Posterior vena cava (tissue), 2 donors: ENCODE results near the gene PHACTR1. TPM values are rescaled to one million over a fixed set of nuclear protein-coding genes. Genes with fewer than 3 reads are reported as not detected.

ENCODE experiments used
- DNase-seq: peaks from one replicate; pipeline ENCODE4 v3.0.0-alpha.2; 2020; ENCODE audit warnings: low spot score
- intact Hi-C, 2 donors: fragments of 100-400 bp; cut with DNase I; formaldehyde crosslinking; loops; one replicate each; pipeline versions ENCODE4 v1.14.1 to v1.14.2; 2022 to 2023
- total RNA-seq, 2 donors: library from RNA; stranded (reverse); fragmentation: NEBNext Ultra II Directional; extraction: Animal tissue kit (Norgen Biotek cat#: 25700); gene quantifications; one replicate each; pipeline ENCODE4 v1.2.1, GENCODE V29; 2021
- donor health status: DM: yes; HTN: yes; CAD: no.
- donor health status: DM: yes; HTN: yes; CAD: no.

The PHACTR1 gene
- total RNA-seq, 2 donors from 2014 or later: 6.6 to 9.0 TPM

- intact Hi-C loops: no loop called here
- DNase-seq: no peak
Measured at GRCh38 chr6:13186861-13187260, 470.3 kb downstream of the PHACTR1 start.

- DNase-seq: no peak
- intact Hi-C loops: no loop called here
Measured at GRCh38 chr6:13187692-13188091, 471.1 kb downstream of the PHACTR1 start.

- intact Hi-C loops: no loop called here
- DNase-seq: no peak
Measured at GRCh38 chr6:13188306-13188705, 471.7 kb downstream of the PHACTR1 start.

- intact Hi-C loops: no loop called here
- no peak for DNase-seq
Measured at GRCh38 chr6:13189710-13190109, 473.1 kb downstream of the PHACTR1 start.

DNA sequence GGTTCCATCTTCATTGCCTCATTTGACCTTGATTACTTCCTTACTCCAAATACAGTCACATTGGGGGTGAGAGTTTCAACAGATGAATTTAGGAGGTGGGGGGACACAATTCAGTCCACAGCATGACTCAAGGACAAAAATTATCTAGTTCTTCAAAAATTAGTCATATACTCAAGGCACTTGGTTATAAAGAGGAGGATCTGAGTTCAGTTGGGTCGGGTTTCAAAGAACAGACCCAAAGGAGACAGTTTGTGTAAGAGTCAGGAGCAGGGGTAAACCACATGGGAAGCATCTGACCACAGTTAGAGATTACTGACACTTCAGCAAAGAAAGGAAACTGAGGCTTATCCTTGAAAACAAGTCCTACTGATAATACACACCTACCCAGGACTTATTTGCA lies 473.8 kb downstream of the PHACTR1 start:
- intact Hi-C loops: no loop called here

DNA sequence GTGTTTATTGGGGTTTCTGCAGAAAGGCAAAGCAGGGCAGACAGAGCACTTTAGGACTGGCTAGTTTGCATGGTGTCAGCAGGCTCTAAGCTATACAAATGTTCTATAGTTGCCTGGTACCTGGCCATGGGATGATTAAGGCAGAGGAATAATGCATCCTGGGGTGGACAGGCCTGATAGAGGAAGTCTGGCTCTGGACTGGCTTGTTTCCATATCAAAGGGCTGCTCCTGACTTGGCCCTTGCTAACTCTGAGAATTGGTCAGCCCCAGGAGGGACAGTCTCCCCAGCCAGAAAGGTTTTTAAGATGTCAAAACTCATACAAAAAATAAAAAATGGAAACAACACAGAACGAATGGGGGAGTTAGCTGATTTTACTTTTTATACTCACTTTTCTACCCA lies 474.9 kb downstream of the PHACTR1 start:
- intact Hi-C loops: no loop called here
- no peak for DNase-seq

More for the DNA sequence above, 473.8 kb downstream of the PHACTR1 start:
- no peak for DNase-seq

GRCh38 chr6:13194852-13195251 lies 478.3 kb downstream of the PHACTR1 start:
- peak; percentile 84 for DNase-seq

DNA sequence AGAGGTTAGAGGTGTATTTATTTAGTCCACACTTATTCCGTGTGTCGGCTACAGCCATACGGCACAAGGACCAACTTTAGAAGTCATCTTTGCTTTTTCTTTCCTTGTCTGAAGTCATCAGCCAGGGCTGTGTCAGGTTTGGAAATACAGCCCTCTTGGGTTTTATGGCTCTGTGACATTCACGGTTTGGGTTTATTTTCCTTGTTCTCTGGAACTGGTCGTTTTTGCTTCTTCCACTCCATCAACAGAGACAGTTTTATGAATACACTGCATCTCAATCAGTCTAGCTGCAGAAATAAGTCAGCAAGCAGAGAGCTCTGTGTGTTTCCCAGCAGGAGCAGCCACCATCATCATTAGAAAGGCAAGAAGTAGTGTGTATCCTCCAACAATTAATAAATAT lies 479.2 kb downstream of the PHACTR1 start:
- intact Hi-C loops: no loop called here
- DNase-seq: no peak

More at GRCh38 chr6:13194852-13195251, 478.3 kb downstream of the PHACTR1 start:
- intact Hi-C loops: no loop called here

DNA sequence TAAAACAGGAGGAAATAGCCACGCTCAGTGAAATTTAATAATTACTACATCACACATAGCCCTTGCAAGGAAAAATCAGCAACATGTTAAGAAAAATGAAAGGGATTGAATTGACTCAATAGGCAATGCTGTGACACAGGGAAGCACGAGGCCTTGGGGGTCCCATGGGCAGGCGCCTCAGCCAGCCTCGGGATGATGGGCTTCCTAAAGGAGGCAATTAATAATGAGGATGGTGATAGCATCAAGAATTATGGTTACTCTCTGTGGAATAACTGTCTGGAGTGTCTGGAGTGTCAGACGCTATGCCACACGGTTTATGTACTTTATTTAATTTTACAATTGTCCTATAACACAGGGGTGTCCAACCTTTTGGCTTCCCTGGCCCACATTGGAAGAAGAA lies 481.6 kb downstream of the PHACTR1 start:
- intact Hi-C loops: no loop called here
- no peak for DNase-seq

DNA sequence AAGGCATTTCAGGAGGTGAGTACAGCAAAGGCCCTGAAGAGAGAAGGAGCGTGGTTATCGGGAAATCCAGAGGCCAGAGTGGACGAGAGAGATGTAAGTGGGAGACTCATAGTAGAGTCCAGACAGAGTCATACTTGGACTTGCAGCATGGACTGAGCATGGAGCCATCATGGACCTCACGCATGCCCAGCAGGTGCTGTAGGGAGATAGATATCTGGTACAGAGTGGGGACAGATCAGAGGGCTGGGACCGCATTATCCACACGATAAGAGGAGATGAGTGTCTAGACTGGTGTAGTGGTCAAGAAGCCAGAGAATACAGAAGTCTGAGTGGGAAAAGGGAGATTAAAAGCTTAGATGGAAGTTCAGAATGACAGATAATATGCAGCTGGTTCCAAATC lies 484.8 kb downstream of the PHACTR1 start:
- intact Hi-C loops: no loop called here

GRCh38 chr6:13203145-13203544 lies 486.6 kb downstream of the PHACTR1 start:
- intact Hi-C loops: no loop called here
- no peak for DNase-seq

More for the DNA sequence above, 484.8 kb downstream of the PHACTR1 start:
- DNase-seq: no peak

DNA sequence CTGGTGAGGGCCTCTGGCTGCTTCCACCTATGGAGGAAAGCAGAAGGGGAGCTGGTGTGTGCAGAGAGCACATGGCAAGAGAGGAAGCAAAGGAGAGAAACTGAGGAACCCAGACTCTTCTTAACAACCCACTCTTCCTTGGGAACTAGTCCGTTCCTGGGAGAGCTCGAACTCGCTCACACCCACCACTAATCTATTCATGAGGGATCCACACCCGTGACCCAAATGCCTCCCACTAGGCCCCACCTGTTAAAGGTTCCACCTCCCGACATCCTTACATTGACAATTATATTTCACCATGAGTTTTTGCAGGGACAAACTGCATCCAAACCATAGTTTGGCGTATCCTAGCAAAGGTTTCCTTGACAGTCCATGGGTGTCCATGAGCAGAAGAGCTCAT lies 488.5 kb downstream of the PHACTR1 start:
- intact Hi-C loops: no loop called here
- no peak for DNase-seq

GRCh38 chr6:13212096-13212495 lies 495.5 kb downstream of the PHACTR1 start:
- intact Hi-C loops: no loop called here

GRCh38 chr6:13212538-13212937 lies 496.0 kb downstream of the PHACTR1 start:
- DNase-seq: no peak
- intact Hi-C loops: no loop called here

More at GRCh38 chr6:13212096-13212495, 495.5 kb downstream of the PHACTR1 start:
- DNase-seq: no peak

DNA sequence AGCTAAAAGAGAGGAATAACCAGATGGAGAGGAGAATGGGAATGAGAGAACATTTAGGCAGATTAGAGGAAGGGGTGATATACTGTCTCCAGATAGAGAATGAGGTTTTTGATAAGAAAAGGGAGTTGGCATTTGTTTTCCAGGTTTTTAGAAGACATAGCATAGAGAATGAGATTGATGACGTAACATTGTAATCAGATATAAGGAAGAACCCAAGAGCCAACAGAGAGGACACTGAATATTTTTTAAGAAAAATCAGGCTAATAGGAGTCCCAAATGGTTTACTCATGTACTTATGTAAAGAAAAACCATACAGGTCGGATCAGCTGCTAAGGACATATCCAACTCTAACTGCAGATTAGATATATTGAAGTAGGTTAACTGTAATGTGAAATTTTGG lies 498.8 kb downstream of the PHACTR1 start:
- DNase-seq: no peak
- intact Hi-C loops: no loop called here

- DNase-seq: no peak
- intact Hi-C loops: no loop called here
Measured at GRCh38 chr6:13216236-13217014, 499.9 kb downstream of the PHACTR1 start.

GRCh38 chr6:13217206-13217905 lies 500.8 kb downstream of the PHACTR1 start:
- intact Hi-C loops: no loop called here
- DNase-seq: no peak

DNA sequence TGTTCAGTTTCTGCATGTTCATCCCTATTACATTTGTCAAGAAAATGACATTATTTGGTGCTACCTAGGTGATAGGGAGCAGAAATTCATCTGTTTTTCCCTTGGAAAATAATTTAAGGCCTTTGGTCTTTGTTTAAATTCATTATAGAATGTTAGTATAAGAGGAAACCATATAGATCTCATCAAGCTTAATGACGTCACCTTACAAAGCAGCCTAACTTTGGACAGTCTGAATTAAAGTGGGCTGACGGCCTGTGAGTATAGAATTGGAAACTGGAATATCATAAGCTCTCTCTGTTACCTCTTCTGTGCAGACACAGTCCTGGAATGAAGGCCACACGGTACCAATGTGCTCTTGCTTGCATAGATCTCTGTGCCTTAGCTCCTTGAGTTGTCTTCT lies 503.7 kb downstream of the PHACTR1 start:
- DNase-seq: no peak
- intact Hi-C loops: no loop called here

- intact Hi-C loops: no loop called here
- DNase-seq: no peak
Measured at GRCh38 chr6:13222048-13222447, 505.5 kb downstream of the PHACTR1 start.

- intact Hi-C loops: no loop called here
- DNase-seq: no peak
Measured at GRCh38 chr6:13226071-13226470, 509.5 kb downstream of the PHACTR1 start.
